K562 (cell line): ENCODE results near the gene TLN1. TPM values are rescaled to one million over a fixed set of nuclear protein-coding genes. Genes with fewer than 3 reads are reported as not detected.

Experiments
- AFF4 ChIP-seq: sonication (generic); formaldehyde crosslinking; IDR thresholded peaks from 2 replicates; pipeline ENCODE4 v1.8.0; 2023; ENCODE audit warnings: mild to moderate bottlenecking, missing genetic modification reagents
- ARID4B ChIP-seq: sonication (generic); formaldehyde crosslinking; IDR thresholded peaks from 2 replicates; pipeline ENCODE4 v1.8.0; 2022; ENCODE audit warnings: mild to moderate bottlenecking, missing genetic modification reagents
- BRF1 ChIP-seq: IDR thresholded peaks from 3 replicates; pipeline ENCODE4 v1.6.1; 2011; ENCODE audit warnings: borderline replicate concordance, mild to moderate bottlenecking; ENCODE audit not compliant: insufficient read length; ENCODE audit errors: extremely low read depth
- CSDE1 ChIP-seq, 2 experiments: fragments of 450-650 bp; IDR thresholded peaks; 2 replicates each; pipeline ENCODE4 v1.6.1; 2016; ENCODE audit warnings: mild to moderate bottlenecking in 1 of 2
- SMARCA5 ChIP-seq: fragments of 450-650 bp; IDR thresholded peaks from 2 replicates; pipeline ENCODE4 v1.6.1; 2016
- SRSF3 ChIP-seq: fragments of 200-400 bp; formaldehyde crosslinking; IDR thresholded peaks from 2 replicates; pipeline ENCODE4 v1.6.1; 2016; ENCODE audit warnings: mild to moderate bottlenecking, low read length, moderate library complexity; ENCODE audit not compliant: insufficient read depth
- THRAP3 ChIP-seq: fragments of 450-650 bp; IDR thresholded peaks from 2 replicates; pipeline ENCODE4 v1.6.1; 2016; ENCODE audit warnings: mild to moderate bottlenecking, inconsistent platforms, borderline replicate concordance
- TRIM28 ChIP-seq: fragments of 450-650 bp; IDR thresholded peaks from 2 replicates; pipeline ENCODE4 v1.6.1; 2017
- ZBTB5 ChIP-seq: fragments of 450-650 bp; IDR thresholded peaks from 2 replicates; pipeline ENCODE4 v1.6.1; 2017; ENCODE audit warnings: antibody characterized with exemption
- ZNF41 ChIP-seq: fragments of 250-450 bp; sonication (Bioruptor Pico); conservative IDR thresholded peaks from 2 replicates; pipeline ENCODE4 v1.4.0; 2020; ENCODE audit warnings: mild to moderate bottlenecking
- ZNF764 ChIP-seq: fragments of 250-450 bp; sonication (Bioruptor Pico); IDR thresholded peaks from 2 replicates; pipeline ENCODE4 v1.4.0; 2020; ENCODE audit warnings: low read depth, mild to moderate bottlenecking, moderate library complexity
- polyA plus RNA-seq, 8 experiments: library from polyadenylated mRNA; depleted of rRNA in 4 of 8; stranded (reverse) in 5 of 8; unstranded in 3 of 8; fragments of >200 nt; fragmentation: Nextera tagmentation in 2 of 8; fragmentation: Illumina TruSeq in 1 of 8; extraction: Ambion mirVana in 2 of 8; extraction: Trizol in 1 of 8; gene quantifications; 2 replicates each; pipeline versions ENCODE4 v1.2.1 to v1.2.3, GENCODE V29; 2011 to 2014; ENCODE audit warnings: inconsistent platforms in 1 of 8, missing spikeins in 1 of 8
- total RNA-seq, 7 experiments: library from RNA; depleted of rRNA in 6 of 7; stranded (reverse); fragments of >200 nt in 6 of 7; fragmentation: Illumina TruSeq in 2 of 7; extraction: Trizol in 2 of 7; gene quantifications; 2 replicates each; pipeline versions ENCODE4 v1.2.1 to v1.2.3, GENCODE V29; 2011 to 2021; ENCODE audit warnings: low replicate concordance in 1 of 7
- TF ChIP-seq, protein P1 (sequence below): fragments of 250-450 bp; sonication (Bioruptor Pico); IDR thresholded peaks from 2 replicates; pipeline ENCODE4 v1.8.0; 2022; ENCODE audit warnings: moderate library complexity, mild to moderate bottlenecking, inconsistent platforms
- TF ChIP-seq, protein P2 (sequence below), 2 experiments: fragments of 200-800 bp in 1 of 2; sonication (Bioruptor generic) in 1 of 2; sonication (generic) in 1 of 2; formaldehyde crosslinking in 1 of 2; IDR thresholded peaks in 1 of 2; conservative IDR thresholded peaks in 1 of 2; 2 replicates each; pipeline versions ENCODE4 v1.5.0 to v1.6.1; 2016 to 2020; ENCODE audit warnings: missing compliant biosample characterization in 1 of 2, missing genetic modification characterization in 1 of 2, missing genetic modification reagents in 1 of 2

Gene TLN1
- total and polyA plus RNA-seq, 9 of the 15 experiments (the other 6 are each of a cell fraction or from before 2014, with no cell fraction given), result 3.6 to 240 (median 54.8) TPM

DNA sequence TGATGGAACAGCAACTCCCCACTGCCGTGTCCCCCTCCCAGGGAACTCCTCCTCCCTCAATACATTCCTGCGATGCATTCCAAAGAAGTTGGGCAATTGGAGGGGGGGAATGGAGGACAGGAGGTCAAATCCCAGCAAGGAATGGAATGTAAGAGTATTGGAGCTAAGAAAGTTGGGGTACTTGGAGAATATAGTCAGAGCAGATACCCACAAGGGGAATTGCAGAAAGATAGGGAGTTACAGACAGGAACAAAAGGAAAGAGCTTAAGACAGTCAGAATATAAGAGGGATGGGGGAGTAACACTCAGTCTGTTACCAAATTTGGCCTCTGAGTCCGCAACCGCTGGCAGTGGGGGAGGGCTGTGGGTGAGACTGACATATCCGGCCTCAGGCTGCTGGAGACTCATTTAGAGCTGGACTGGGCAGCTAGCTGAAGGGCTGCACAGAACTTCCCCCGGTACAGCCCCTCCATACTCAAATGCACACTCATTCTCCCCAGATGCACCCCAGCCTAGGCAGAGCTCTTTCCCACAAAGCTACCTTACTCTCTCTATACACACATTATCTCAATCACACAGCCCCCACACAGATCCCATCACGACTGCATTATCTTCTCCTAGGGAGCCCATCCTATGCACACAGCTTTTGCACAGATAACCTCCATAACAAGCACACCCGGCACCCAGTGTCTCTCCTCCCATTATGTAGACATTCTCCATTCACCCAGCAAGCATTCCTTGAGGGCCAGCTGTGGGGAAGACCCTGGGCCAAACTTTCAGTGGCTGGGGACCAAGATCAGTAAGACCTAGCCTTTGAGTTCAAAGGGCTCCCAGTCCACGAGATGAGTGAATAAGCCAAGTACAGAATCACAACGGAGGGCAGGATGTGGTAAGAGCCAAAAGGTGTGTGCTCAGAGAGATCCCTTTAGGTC, 3.7 kb downstream of the TLN1 start (continued):
- TF ChIP-seq AFF4 (CRISPR knock-in tag) (no peak), ZBTB5 (no peak), ZNF764 (CRISPR knock-in tag) (no peak), SMARCA5 (no peak), BRF1 (no peak), TRIM28 (peak; percentile 36; the same call in 1 of the 2 replicates), ZNF41 (CRISPR knock-in tag) (no peak), THRAP3 (no peak), SRSF3 (no peak), ARID4B (CRISPR knock-in tag) (no peak), CSDE1 (IDR thresholded peaks at IDR 0.05) (no peak)
- TF ChIP-seq, protein P1, sequence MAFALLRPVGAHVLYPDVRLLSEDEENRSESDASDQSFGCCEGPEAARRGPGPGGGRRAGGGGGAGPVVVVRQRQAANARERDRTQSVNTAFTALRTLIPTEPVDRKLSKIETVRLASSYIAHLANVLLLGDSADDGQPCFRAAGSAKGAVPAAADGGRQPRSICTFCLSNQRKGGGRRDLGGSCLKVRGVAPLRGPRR (CRISPR knock-in tag), result no peak
- TF ChIP-seq, protein P2, sequence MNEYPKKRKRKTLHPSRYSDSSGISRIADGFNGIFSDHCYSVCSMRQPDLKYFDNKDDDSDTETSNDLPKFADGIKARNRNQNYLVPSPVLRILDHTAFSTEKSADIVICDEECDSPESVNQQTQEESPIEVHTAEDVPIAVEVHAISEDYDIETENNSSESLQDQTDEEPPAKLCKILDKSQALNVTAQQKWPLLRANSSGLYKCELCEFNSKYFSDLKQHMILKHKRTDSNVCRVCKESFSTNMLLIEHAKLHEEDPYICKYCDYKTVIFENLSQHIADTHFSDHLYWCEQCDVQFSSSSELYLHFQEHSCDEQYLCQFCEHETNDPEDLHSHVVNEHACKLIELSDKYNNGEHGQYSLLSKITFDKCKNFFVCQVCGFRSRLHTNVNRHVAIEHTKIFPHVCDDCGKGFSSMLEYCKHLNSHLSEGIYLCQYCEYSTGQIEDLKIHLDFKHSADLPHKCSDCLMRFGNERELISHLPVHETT (CRISPR knock-in tag; conservative IDR thresholded peaks at IDR 0.05 in 1 of 2, IDR thresholded peaks at IDR 0.05 in 1 of 2), result no peak
